Measurements from ENCODE around the gene KAZN.

The KAZN gene

GRCh38 chr1:14689996-14690615 lies 91.6 kb downstream of the KAZN start:
- no peak overlapping the region for H3K9ac ChIP-seq (ENCODE audit: low read length)
- peaks cover 2% of the 10 kb centered on the region; the same call in 1 of the 2 replicates for H3K9me3 ChIP-seq (ENCODE audit: control insufficient read depth, insufficient read depth, low read depth, low read length)
- H3K27me3 ChIP-seq (ENCODE audit: control insufficient read depth, insufficient read depth, low read length), result no peaks in the 10 kb centered on the region
- H3K27ac ChIP-seq (ENCODE audit: low read depth, low read length), result no peak overlapping the region
- no peak overlapping the region for H3K4me3 ChIP-seq (ENCODE audit: low read depth, low read length)
- H3K4me1 ChIP-seq (ENCODE audit: control insufficient read depth, insufficient read depth, low read length), result peaks cover 15% of the 10 kb centered on the region; the same call in 1 of the 2 replicates
- no peaks in the 10 kb centered on the region for H3K36me3 ChIP-seq (ENCODE audit: control insufficient read depth, insufficient read depth, low read length)

GRCh38 chr1:14693949-14694348 lies 95.5 kb downstream of the KAZN start:
- Histone ChIP-seq H3K9me3 (ENCODE audit: control insufficient read depth, insufficient read depth, low read depth, low read length) (no peaks in the 10 kb centered on the region), H3K4me1 (ENCODE audit: control insufficient read depth, insufficient read depth, low read length) (peaks cover 4% of the 10 kb centered on the region; the same call in 1 of the 2 replicates), H3K27ac (ENCODE audit: low read depth, low read length) (no peak overlapping the region), H3K36me3 (ENCODE audit: control insufficient read depth, insufficient read depth, low read length) (no peaks in the 10 kb centered on the region), H3K4me3 (ENCODE audit: low read depth, low read length) (no peak overlapping the region), H3K27me3 (ENCODE audit: control insufficient read depth, insufficient read depth, low read length) (no peaks in the 10 kb centered on the region), H3K9ac (ENCODE audit: low read length) (no peak overlapping the region)

GRCh38 chr1:14694589-14694988 lies 96.1 kb downstream of the KAZN start:
- no peak overlapping the region for H3K9ac ChIP-seq (ENCODE audit: low read length)
- no peak overlapping the region for H3K4me3 ChIP-seq (ENCODE audit: low read depth, low read length)
- H3K4me1 ChIP-seq (ENCODE audit: control insufficient read depth, insufficient read depth, low read length), result peaks cover 4% of the 10 kb centered on the region; the same call in 1 of the 2 replicates
- H3K9me3 ChIP-seq (ENCODE audit: control insufficient read depth, insufficient read depth, low read depth, low read length), result no peaks in the 10 kb centered on the region
- no peaks in the 10 kb centered on the region for H3K36me3 ChIP-seq (ENCODE audit: control insufficient read depth, insufficient read depth, low read length)
- H3K27me3 ChIP-seq (ENCODE audit: control insufficient read depth, insufficient read depth, low read length), result no peaks in the 10 kb centered on the region
- H3K27ac ChIP-seq (ENCODE audit: low read depth, low read length), result no peak overlapping the region

- H3K36me3 ChIP-seq (ENCODE audit: control insufficient read depth, insufficient read depth, low read length), result no peaks in the 10 kb centered on the region
- H3K4me3 ChIP-seq (ENCODE audit: low read depth, low read length), result no peak overlapping the region
- H3K4me1 ChIP-seq (ENCODE audit: control insufficient read depth, insufficient read depth, low read length), result peaks cover 7% of the 10 kb centered on the region; the same call in 1 of the 2 replicates
- no peak overlapping the region for H3K9ac ChIP-seq (ENCODE audit: low read length)
- no peaks in the 10 kb centered on the region for H3K9me3 ChIP-seq (ENCODE audit: control insufficient read depth, insufficient read depth, low read depth, low read length)
- no peaks in the 10 kb centered on the region for H3K27me3 ChIP-seq (ENCODE audit: control insufficient read depth, insufficient read depth, low read length)
- H3K27ac ChIP-seq (ENCODE audit: low read depth, low read length), result no peak overlapping the region
Observed at GRCh38 chr1:14696761-14697160, 98.3 kb downstream of the KAZN start.

- Histone ChIP-seq H3K9me3 (ENCODE audit: control insufficient read depth, insufficient read depth, low read depth, low read length) (peaks cover under 1% of the 10 kb centered on the region; the same call in 1 of the 2 replicates), H3K27ac (ENCODE audit: low read depth, low read length) (no peak overlapping the region), H3K4me3 (ENCODE audit: low read depth, low read length) (no peak overlapping the region), H3K36me3 (ENCODE audit: control insufficient read depth, insufficient read depth, low read length) (no peaks in the 10 kb centered on the region), H3K27me3 (ENCODE audit: control insufficient read depth, insufficient read depth, low read length) (no peaks in the 10 kb centered on the region), H3K9ac (ENCODE audit: low read length) (no peak overlapping the region), H3K4me1 (ENCODE audit: control insufficient read depth, insufficient read depth, low read length) (peaks cover 7% of the 10 kb centered on the region; the same call in 1 of the 2 replicates)
Observed at GRCh38 chr1:14697353-14697752, 98.9 kb downstream of the KAZN start.

GRCh38 chr1:14698314-14698713 lies 99.8 kb downstream of the KAZN start:
- peaks cover 3% of the 10 kb centered on the region; the same call in 1 of the 2 replicates for H3K36me3 ChIP-seq (ENCODE audit: control insufficient read depth, insufficient read depth, low read length)
- no peak overlapping the region for H3K4me3 ChIP-seq (ENCODE audit: low read depth, low read length)
- peaks cover 7% of the 10 kb centered on the region; the same call in 1 of the 2 replicates for H3K4me1 ChIP-seq (ENCODE audit: control insufficient read depth, insufficient read depth, low read length)
- H3K27ac ChIP-seq (ENCODE audit: low read depth, low read length), result no peak overlapping the region
- H3K9me3 ChIP-seq (ENCODE audit: control insufficient read depth, insufficient read depth, low read depth, low read length), result peaks cover 7% of the 10 kb centered on the region; the same call in 1 of the 2 replicates
- H3K27me3 ChIP-seq (ENCODE audit: control insufficient read depth, insufficient read depth, low read length), result no peaks in the 10 kb centered on the region
- H3K9ac ChIP-seq (ENCODE audit: low read length), result no peak overlapping the region

GRCh38 chr1:14699620-14700019 lies 101.1 kb downstream of the KAZN start:
- peaks cover 8% of the 10 kb centered on the region; the same call in 1 of the 2 replicates for H3K36me3 ChIP-seq (ENCODE audit: control insufficient read depth, insufficient read depth, low read length)
- H3K27me3 ChIP-seq (ENCODE audit: control insufficient read depth, insufficient read depth, low read length), result no peaks in the 10 kb centered on the region
- H3K9me3 ChIP-seq (ENCODE audit: control insufficient read depth, insufficient read depth, low read depth, low read length), result peaks cover 17% of the 10 kb centered on the region

GRCh38 chr1:14704846-14705245 lies 106.4 kb downstream of the KAZN start:
- no peak overlapping the region for H3K27ac ChIP-seq (ENCODE audit: low read depth, low read length)
- no peaks in the 10 kb centered on the region for H3K27me3 ChIP-seq (ENCODE audit: control insufficient read depth, insufficient read depth, low read length)
- peaks cover 55% of the 10 kb centered on the region for H3K9me3 ChIP-seq (ENCODE audit: control insufficient read depth, insufficient read depth, low read depth, low read length)
- peaks cover 3% of the 10 kb centered on the region; the same call in 1 of the 2 replicates for H3K4me1 ChIP-seq (ENCODE audit: control insufficient read depth, insufficient read depth, low read length)
- no peak overlapping the region for H3K9ac ChIP-seq (ENCODE audit: low read length)
- no peak overlapping the region for H3K4me3 ChIP-seq (ENCODE audit: low read depth, low read length)
- H3K36me3 ChIP-seq (ENCODE audit: control insufficient read depth, insufficient read depth, low read length), result peaks cover 30% of the 10 kb centered on the region

More at GRCh38 chr1:14699620-14700019, 101.1 kb downstream of the KAZN start:
- no peak overlapping the region for H3K4me3 ChIP-seq (ENCODE audit: low read depth, low read length)
- H3K27ac ChIP-seq (ENCODE audit: low read depth, low read length), result no peak overlapping the region
- no peak overlapping the region for H3K9ac ChIP-seq (ENCODE audit: low read length)
- H3K4me1 ChIP-seq (ENCODE audit: control insufficient read depth, insufficient read depth, low read length), result peaks cover 7% of the 10 kb centered on the region; the same call in 1 of the 2 replicates

GRCh38 chr1:14705824-14706223 lies 107.3 kb downstream of the KAZN start:
- H3K4me3 ChIP-seq (ENCODE audit: low read depth, low read length), result no peak overlapping the region
- H3K9me3 ChIP-seq (ENCODE audit: control insufficient read depth, insufficient read depth, low read depth, low read length), result peaks cover 55% of the 10 kb centered on the region
- no peak overlapping the region for H3K27ac ChIP-seq (ENCODE audit: low read depth, low read length)
- H3K36me3 ChIP-seq (ENCODE audit: control insufficient read depth, insufficient read depth, low read length), result peaks cover 31% of the 10 kb centered on the region
- H3K4me1 ChIP-seq (ENCODE audit: control insufficient read depth, insufficient read depth, low read length), result no peaks in the 10 kb centered on the region
- no peak overlapping the region for H3K9ac ChIP-seq (ENCODE audit: low read length)
- no peaks in the 10 kb centered on the region for H3K27me3 ChIP-seq (ENCODE audit: control insufficient read depth, insufficient read depth, low read length)

GRCh38 chr1:14706631-14707030 lies 108.1 kb downstream of the KAZN start:
- Histone ChIP-seq H3K4me3 (ENCODE audit: low read depth, low read length) (no peak overlapping the region), H3K4me1 (ENCODE audit: control insufficient read depth, insufficient read depth, low read length) (no peaks in the 10 kb centered on the region), H3K27ac (ENCODE audit: low read depth, low read length) (no peak overlapping the region), H3K9ac (ENCODE audit: low read length) (no peak overlapping the region), H3K9me3 (ENCODE audit: control insufficient read depth, insufficient read depth, low read depth, low read length) (peaks cover 55% of the 10 kb centered on the region), H3K36me3 (ENCODE audit: control insufficient read depth, insufficient read depth, low read length) (peaks cover 31% of the 10 kb centered on the region), H3K27me3 (ENCODE audit: control insufficient read depth, insufficient read depth, low read length) (no peaks in the 10 kb centered on the region)

GRCh38 chr1:14707531-14708445 lies 109.3 kb downstream of the KAZN start:
- H3K9ac ChIP-seq (ENCODE audit: low read length), result no peak overlapping the region
- peaks cover 3% of the 10 kb centered on the region; the same call in 1 of the 2 replicates for H3K4me1 ChIP-seq (ENCODE audit: control insufficient read depth, insufficient read depth, low read length)
- H3K36me3 ChIP-seq (ENCODE audit: control insufficient read depth, insufficient read depth, low read length), result peaks cover 31% of the 10 kb centered on the region
- no peak overlapping the region for H3K4me3 ChIP-seq (ENCODE audit: low read depth, low read length)
- no peak overlapping the region for H3K27ac ChIP-seq (ENCODE audit: low read depth, low read length)
- no peaks in the 10 kb centered on the region for H3K27me3 ChIP-seq (ENCODE audit: control insufficient read depth, insufficient read depth, low read length)
- H3K9me3 ChIP-seq (ENCODE audit: control insufficient read depth, insufficient read depth, low read depth, low read length), result peaks cover 53% of the 10 kb centered on the region
